PC-3 (cell line): ENCODE data around the gene MYO5B. TPM values are rescaled to one million over a fixed set of nuclear protein-coding genes. Genes with fewer than 3 reads are reported as not detected.

Experiments used
- ATAC-seq: fragments of 200-7000 bp; cut with Tn5 transposase; 2 replicates; pipeline ENCODE4 v1.9.1; 2020; ENCODE audit warnings: mild to moderate bottlenecking, moderate library complexity
- BruUV-seq: library from RNA; stranded (reverse); fragments of 400-500 nt; replicated peaks from 2 replicates; lab custom pipeline; 2021; lab: Mats Ljungman, UMichigan
- CTCF ChIA-PET: fragments of 300-600 bp; sonication (Branson Sonifier 250); formaldehyde crosslinking; loops from one replicate; lab custom pipeline; 2022; ENCODE audit warnings: antibody characterized with exemption; lab: Charles Lee
- POLR2A ChIA-PET: fragments of 300-600 bp; sonication (Branson Sonifier 250); formaldehyde crosslinking; loops from one replicate; lab custom pipeline; 2022; ENCODE audit warnings: antibody characterized with exemption; ENCODE audit not compliant: unreplicated experiment; lab: Charles Lee
- DNase-seq: peaks from one replicate; pipeline ENCODE4 v3.0.0-alpha.2; 2015
- H2AFZ ChIP-seq: fragments of 300-600 bp; sonication (generic); 2 replicates; pipeline ENCODE4 v1.6.0; 2016; ENCODE audit warnings: antibody characterized with exemption, low read length
- H3F3A ChIP-seq: fragments of 300-600 bp; sonication (generic); one replicate; pipeline ENCODE4 v1.6.0; 2017; ENCODE audit warnings: antibody characterized with exemption, low read length, control low read depth, mild to moderate bottlenecking; ENCODE audit not compliant: unreplicated experiment
- H3K27ac ChIP-seq: fragments of 300-600 bp; sonication (generic); 2 replicates; pipeline ENCODE4 v1.5.1; 2016; ENCODE audit warnings: mild to moderate bottlenecking, low read length
- H3K27me3 ChIP-seq: fragments of 300-600 bp; sonication (generic); 2 replicates; pipeline ENCODE4 v1.6.1; 2016; ENCODE audit warnings: low read length, mixed read lengths
- H3K36me3 ChIP-seq: fragments of 300-600 bp; sonication (generic); 2 replicates; pipeline ENCODE4 v1.6.1; 2016; ENCODE audit warnings: low read depth, mixed run types, low read length, mixed read lengths
- H3K4me1 ChIP-seq: fragments of 300-600 bp; sonication (generic); 2 replicates; pipeline ENCODE4 v1.5.1; 2016; ENCODE audit warnings: low read length; ENCODE audit not compliant: insufficient read depth
- H3K4me2 ChIP-seq: fragments of 300-600 bp; sonication (generic); 2 replicates; pipeline ENCODE4 v1.6.0; 2016; ENCODE audit warnings: low read length
- H3K4me3 ChIP-seq: fragments of 300-600 bp; sonication (generic); 2 replicates; pipeline ENCODE4 v1.5.1; 2016; ENCODE audit warnings: mild to moderate bottlenecking, low read length, mixed read lengths
- H3K79me2 ChIP-seq: fragments of 300-600 bp; sonication (generic); 2 replicates; pipeline ENCODE4 v1.6.1; 2017; ENCODE audit warnings: low read length, mixed read lengths
- H3K9ac ChIP-seq: fragments of 300-600 bp; sonication (generic); 2 replicates; pipeline ENCODE4 v1.6.0; 2016; ENCODE audit warnings: mild to moderate bottlenecking, low read length
- H3K9me2 ChIP-seq: fragments of 300-600 bp; sonication (generic); replicated peaks from 2 replicates; pipeline ENCODE4 v1.6.1; 2016; ENCODE audit warnings: mixed run types, low read length, mixed read lengths
- H3K9me3 ChIP-seq: fragments of 300-600 bp; sonication (generic); 2 replicates; pipeline ENCODE4 v1.6.1; 2016; ENCODE audit warnings: low read length, mixed read lengths
- H4K20me1 ChIP-seq: fragments of 300-600 bp; sonication (generic); 2 replicates; pipeline ENCODE4 v1.6.1; 2016; ENCODE audit warnings: low read length, mixed read lengths
- EZH2 ChIP-seq: fragments of 300-600 bp; sonication (generic); IDR thresholded peaks from one replicate; pipeline ENCODE4 v1.6.1; 2017; ENCODE audit warnings: antibody characterized with exemption, mild to moderate bottlenecking, low read length; ENCODE audit not compliant: unreplicated experiment
- EZH2phosphoT487 ChIP-seq: fragments of 300-600 bp; sonication (generic); IDR thresholded peaks from 2 replicates; pipeline ENCODE4 v1.6.1; 2018; ENCODE audit warnings: mild to moderate bottlenecking, antibody characterized with exemption, low read length, borderline replicate concordance
- intact Hi-C: fragments of 100-400 bp; cut with micrococcal nuclease; formaldehyde crosslinking; loops from 2 replicates; pipeline ENCODE4 v1.9.0; 2023
- total RNA-seq: library from RNA; depleted of rRNA; stranded (reverse); fragments of >200 nt; gene quantifications from 2 replicates; pipeline ENCODE4 v1.2.3, GENCODE V29; 2014
- TF ChIP-seq, protein P1 (sequence below): fragments of 300-600 bp; sonication (generic); conservative IDR thresholded peaks from 2 replicates; pipeline ENCODE4 v1.5.1; 2017; ENCODE audit warnings: antibody characterized with exemption, low read depth, mild to moderate bottlenecking, low read length

The MYO5B gene
- total RNA-seq, 1 experiment from 2014 or later: 10.7 TPM

DNA sequence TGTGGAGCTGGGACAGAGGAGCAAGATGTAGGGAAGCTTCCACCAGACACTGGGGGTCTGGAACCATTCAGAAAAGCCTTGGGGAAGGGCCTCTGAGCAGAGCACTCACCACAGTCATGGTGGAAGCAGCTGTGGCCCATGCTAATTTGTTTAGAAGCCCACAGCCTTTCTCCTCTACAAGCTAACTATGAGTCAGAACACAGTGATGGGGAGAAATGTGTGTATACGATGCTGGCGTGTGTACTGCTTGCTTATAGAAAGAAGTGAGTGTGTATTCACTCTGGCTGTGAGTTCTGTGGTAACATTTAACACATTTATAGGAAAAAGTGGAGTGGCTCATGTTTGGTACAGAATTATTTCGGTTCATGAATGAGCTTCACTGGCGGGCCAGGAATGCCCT, 224.6 kb downstream of the MYO5B start:
- POLR2A ChIA-PET: no interaction called here
- H3K27ac ChIP-seq: no peak overlapping the region

DNA sequence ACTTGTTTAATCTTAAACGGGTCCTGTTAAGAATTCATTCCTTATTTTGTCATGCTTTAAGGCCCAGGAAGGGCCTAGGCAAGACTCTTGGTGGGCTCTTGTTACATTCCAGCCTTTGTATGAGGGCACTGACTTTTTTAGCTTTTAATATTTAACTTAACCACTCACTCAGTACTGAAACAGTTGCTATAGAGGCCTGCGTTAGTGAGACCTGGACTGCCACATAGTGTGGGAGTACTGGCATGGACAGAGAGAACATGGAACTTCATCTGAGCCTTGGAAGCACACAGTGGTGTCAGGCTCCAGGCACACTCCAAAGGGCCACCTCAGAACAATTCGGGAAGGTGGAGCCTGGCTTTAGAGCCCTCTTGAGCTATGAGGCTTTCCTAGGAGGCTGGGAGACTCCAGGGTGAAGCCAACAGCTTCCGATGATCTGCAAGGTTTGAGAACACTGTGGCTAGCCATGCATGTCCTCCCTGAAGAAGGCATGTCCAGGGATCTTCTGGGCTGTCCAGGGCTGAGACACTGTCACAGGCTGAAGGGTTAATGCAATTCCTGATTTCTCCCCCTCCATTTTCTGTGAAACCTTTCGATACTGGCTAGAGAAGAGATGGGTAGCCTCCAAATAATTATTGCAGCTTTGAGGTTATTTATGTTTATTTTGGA, 226.2 kb downstream of the MYO5B start:
- Histone ChIP-seq H3K9me3 (no peaks in the 10 kb centered on the region), H3K4me2 (no peak overlapping the region), H3F3A (no peaks in the 10 kb centered on the region), H2AFZ (no peak overlapping the region), H3K27me3 (no peaks in the 10 kb centered on the region), H4K20me1 (no peaks in the 10 kb centered on the region), H3K9me2 (no peaks in the 10 kb centered on the region), H3K36me3 (no peaks in the 10 kb centered on the region), H3K79me2 (no peaks in the 10 kb centered on the region), H3K27ac (no peak overlapping the region), H3K9ac (no peak overlapping the region), H3K4me1 (no peaks in the 10 kb centered on the region), H3K4me3 (no peak overlapping the region)
- no TSS peak for BruUV-seq
- no peak for DNase-seq
- POLR2A ChIA-PET: no interaction called here
- TF ChIP-seq EZH2phosphoT487 (no peak), EZH2 (no peak)
- TF ChIP-seq, protein P1, sequence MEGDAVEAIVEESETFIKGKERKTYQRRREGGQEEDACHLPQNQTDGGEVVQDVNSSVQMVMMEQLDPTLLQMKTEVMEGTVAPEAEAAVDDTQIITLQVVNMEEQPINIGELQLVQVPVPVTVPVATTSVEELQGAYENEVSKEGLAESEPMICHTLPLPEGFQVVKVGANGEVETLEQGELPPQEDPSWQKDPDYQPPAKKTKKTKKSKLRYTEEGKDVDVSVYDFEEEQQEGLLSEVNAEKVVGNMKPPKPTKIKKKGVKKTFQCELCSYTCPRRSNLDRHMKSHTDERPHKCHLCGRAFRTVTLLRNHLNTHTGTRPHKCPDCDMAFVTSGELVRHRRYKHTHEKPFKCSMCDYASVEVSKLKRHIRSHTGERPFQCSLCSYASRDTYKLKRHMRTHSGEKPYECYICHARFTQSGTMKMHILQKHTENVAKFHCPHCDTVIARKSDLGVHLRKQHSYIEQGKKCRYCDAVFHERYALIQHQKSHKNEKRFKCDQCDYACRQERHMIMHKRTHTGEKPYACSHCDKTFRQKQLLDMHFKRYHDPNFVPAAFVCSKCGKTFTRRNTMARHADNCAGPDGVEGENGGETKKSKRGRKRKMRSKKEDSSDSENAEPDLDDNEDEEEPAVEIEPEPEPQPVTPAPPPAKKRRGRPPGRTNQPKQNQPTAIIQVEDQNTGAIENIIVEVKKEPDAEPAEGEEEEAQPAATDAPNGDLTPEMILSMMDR: no peak
- CTCF ChIA-PET: no interaction called here
- intact Hi-C loops: no loop called here
- ATAC-seq: no peak

More for the DNA sequence above, 224.6 kb downstream of the MYO5B start:
- H4K20me1 ChIP-seq: no peaks in the 10 kb centered on the region
- CTCF ChIA-PET: no interaction called here
- no peaks in the 10 kb centered on the region for H3F3A ChIP-seq
- H3K36me3 ChIP-seq: no peaks in the 10 kb centered on the region
- H2AFZ ChIP-seq: no peak overlapping the region
- TF ChIP-seq EZH2 (no peak), EZH2phosphoT487 (no peak)
- TF ChIP-seq, protein P1: no peak
- DNase-seq (no peak), ATAC-seq (no peak)
- no peak overlapping the region for H3K9ac ChIP-seq
- intact Hi-C loops: no loop called here
- H3K27me3 ChIP-seq: no peaks in the 10 kb centered on the region
- H3K4me1 ChIP-seq: no peaks in the 10 kb centered on the region
- H3K9me2 ChIP-seq: no peaks in the 10 kb centered on the region
- no peaks in the 10 kb centered on the region for H3K9me3 ChIP-seq
- no peaks in the 10 kb centered on the region for H3K79me2 ChIP-seq
- no TSS peak for BruUV-seq
- no peak overlapping the region for H3K4me3 ChIP-seq
- H3K4me2 ChIP-seq: no peak overlapping the region

DNA sequence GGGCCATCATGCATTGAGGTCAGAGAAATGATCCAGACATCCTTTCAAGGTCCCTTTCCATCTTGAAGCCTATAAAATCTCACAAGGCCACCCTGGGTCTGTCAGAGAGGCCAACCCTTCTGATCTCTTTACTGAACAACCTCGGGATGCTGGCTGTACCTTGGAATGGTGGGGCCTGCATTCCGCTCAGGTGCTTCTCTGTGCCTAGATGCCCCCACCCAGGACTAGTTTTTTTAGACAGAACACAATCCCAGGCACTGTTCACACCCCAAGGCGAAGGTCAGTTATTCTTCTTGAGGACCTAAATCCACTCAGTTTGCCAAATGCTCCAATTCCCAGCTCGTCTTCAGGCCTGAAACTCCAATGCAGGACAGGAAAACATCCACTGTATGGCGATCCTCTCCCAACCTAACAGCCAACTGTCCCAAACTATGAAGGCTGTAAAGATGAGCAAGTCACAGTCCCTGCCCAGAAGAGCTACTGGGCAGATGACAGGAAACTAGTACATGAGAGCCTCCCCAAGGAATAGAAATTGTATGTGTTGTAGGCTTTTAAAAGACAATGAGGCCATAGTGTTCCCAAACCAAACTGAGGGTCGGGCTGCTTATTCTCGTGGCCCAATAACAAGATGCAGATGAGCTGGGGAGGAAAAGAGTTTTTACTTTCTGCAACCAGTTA, 227.2 kb downstream of the MYO5B start:
- H3K9me3 ChIP-seq: no peaks in the 10 kb centered on the region
- no TSS peak for BruUV-seq
- H3F3A ChIP-seq: no peaks in the 10 kb centered on the region
- H2AFZ ChIP-seq: no peak overlapping the region
- no peaks in the 10 kb centered on the region for H3K27me3 ChIP-seq
- CTCF ChIA-PET: no interaction called here
- POLR2A ChIA-PET: no interaction called here
- no peak overlapping the region for H3K4me3 ChIP-seq
- H3K36me3 ChIP-seq: no peaks in the 10 kb centered on the region
- H3K4me1 ChIP-seq: no peaks in the 10 kb centered on the region
- ATAC-seq (no peak), DNase-seq (no peak)
- TF ChIP-seq EZH2: no peak
- no peak overlapping the region for H3K27ac ChIP-seq
- intact Hi-C loops: no loop called here
- no peaks in the 10 kb centered on the region for H3K9me2 ChIP-seq
- no peak overlapping the region for H3K4me2 ChIP-seq
- no peak overlapping the region for H3K9ac ChIP-seq
- no peaks in the 10 kb centered on the region for H3K79me2 ChIP-seq
- H4K20me1 ChIP-seq: no peaks in the 10 kb centered on the region
